Lower leg skin (tissue), 3 donors: ENCODE results near the gene ADGRV1.

Source experiments
- POLR2A ChIP-seq, 2 donors: fragments of 450-650 bp; IDR thresholded peaks; one replicate each; pipeline ENCODE4 v1.6.1; 2016 to 2017; ENCODE audit warnings: antibody characterized with exemption in 2 of 2, mild to moderate bottlenecking in 1 of 2, moderate library complexity in 1 of 2
- TF ChIP-seq, protein P1 (sequence below), 3 donors: fragments of 450-650 bp; IDR thresholded peaks; one replicate each; pipeline ENCODE4 v1.5.1; 2016; ENCODE audit warnings: antibody characterized with exemption in 3 of 3, mild to moderate bottlenecking in 3 of 3, moderate library complexity in 2 of 3

DNA sequence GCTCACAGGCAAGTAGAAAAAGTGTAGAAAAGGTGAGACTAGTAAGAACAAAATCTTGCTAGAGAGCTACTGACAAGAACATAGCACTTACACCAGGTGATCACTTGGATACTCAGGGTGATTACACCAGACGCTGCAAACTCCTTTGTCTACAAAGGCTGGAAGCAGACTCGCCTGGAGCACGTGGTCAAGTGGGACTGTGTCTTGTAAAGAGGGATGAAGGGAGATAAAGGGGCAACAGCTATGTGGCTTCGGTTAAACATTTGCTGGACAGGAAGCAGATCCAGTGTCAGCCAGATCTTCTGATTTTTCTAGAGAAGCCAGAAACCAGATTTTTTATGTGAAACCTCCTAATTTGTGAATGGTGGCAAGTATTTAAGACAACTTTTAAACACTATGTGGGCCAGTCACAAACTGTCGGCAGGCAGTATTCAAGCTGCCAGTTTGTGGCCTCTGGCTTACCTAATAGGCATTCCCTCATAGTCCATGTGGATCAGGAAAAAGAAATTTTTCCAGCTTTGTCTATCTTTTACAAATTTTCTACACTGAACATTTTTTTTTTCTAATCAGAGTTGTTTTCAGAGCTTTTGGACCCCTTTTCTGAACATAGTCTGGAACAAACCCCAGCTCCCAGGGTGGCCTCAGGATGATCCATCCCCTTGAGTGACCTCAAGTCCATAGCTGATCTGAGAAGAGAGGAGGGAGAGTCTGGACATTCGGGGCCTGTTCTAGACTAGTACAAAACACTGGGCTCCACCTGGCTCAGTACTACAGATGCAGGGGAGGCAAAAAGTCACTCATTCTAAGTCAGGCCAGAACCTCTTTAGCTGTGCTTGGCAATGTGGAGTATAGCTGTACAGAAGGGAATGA lies 561.6 kb downstream of the ADGRV1 start:
- TF ChIP-seq, protein P1, sequence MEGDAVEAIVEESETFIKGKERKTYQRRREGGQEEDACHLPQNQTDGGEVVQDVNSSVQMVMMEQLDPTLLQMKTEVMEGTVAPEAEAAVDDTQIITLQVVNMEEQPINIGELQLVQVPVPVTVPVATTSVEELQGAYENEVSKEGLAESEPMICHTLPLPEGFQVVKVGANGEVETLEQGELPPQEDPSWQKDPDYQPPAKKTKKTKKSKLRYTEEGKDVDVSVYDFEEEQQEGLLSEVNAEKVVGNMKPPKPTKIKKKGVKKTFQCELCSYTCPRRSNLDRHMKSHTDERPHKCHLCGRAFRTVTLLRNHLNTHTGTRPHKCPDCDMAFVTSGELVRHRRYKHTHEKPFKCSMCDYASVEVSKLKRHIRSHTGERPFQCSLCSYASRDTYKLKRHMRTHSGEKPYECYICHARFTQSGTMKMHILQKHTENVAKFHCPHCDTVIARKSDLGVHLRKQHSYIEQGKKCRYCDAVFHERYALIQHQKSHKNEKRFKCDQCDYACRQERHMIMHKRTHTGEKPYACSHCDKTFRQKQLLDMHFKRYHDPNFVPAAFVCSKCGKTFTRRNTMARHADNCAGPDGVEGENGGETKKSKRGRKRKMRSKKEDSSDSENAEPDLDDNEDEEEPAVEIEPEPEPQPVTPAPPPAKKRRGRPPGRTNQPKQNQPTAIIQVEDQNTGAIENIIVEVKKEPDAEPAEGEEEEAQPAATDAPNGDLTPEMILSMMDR (IDR thresholded peaks at IDR 0.05), result no peak
- TF ChIP-seq POLR2A (IDR thresholded peaks at IDR 0.05), result no peak
